Caco-2 (cell line): ENCODE measurements around the gene NOP14. TPM values are rescaled to one million over a fixed set of nuclear protein-coding genes. Genes with fewer than 3 reads are reported as not detected.

ENCODE experiments used
- BruUV-seq: library from RNA; stranded (reverse); fragments of 400-500 nt; replicated peaks from 2 replicates; lab custom pipeline; 2021; lab: Mats Ljungman, UMichigan
- CTCF ChIA-PET: fragments of 300-600 bp; sonication (Branson Sonifier 250); formaldehyde crosslinking; loops from one replicate; lab custom pipeline; 2022; ENCODE audit warnings: antibody characterized with exemption; lab: Charles Lee
- POLR2A ChIA-PET: fragments of 300-600 bp; sonication (Branson Sonifier 250); formaldehyde crosslinking; loops from one replicate; lab custom pipeline; 2022; ENCODE audit warnings: antibody characterized with exemption; lab: Charles Lee
- DNase-seq, 2 experiments: peaks; one replicate each; pipeline versions ENCODE4 v3.0.0 to v3.0.0-alpha.2; 2020 to 2022
- H3K27me3 ChIP-seq: replicated peaks from 2 replicates; pipeline ENCODE4 v1.6.0; 2011; ENCODE audit warnings: low read length; ENCODE audit not compliant: control insufficient read depth, insufficient read depth
- H3K36me3 ChIP-seq: 2 replicates; pipeline ENCODE4 v1.5.1; 2011; ENCODE audit warnings: low read length; ENCODE audit not compliant: control insufficient read depth, insufficient read depth
- H3K4me1 ChIP-seq: fragments of 250-450 bp; sonication (Bioruptor Pico); 2 replicates; pipeline ENCODE4 v1.5.1; 2020; ENCODE audit warnings: mild to moderate bottlenecking
- H3K4me3 ChIP-seq: 2 replicates; pipeline ENCODE4 v1.5.1; 2011; ENCODE audit warnings: low read depth, mild to moderate bottlenecking, control low read depth, low read length
- H3K9me3 ChIP-seq: fragments of 250-450 bp; sonication (Bioruptor Pico); 2 replicates; pipeline ENCODE4 v1.5.1; 2020; ENCODE audit warnings: mild to moderate bottlenecking, moderate library complexity
- H3K27ac Mint-ChIP-seq: one replicate; pipeline ENCODE4 v1.8.0; 2022; ENCODE audit warnings: mixed read lengths; ENCODE audit not compliant: unreplicated experiment
- H3K27me3 Mint-ChIP-seq: one replicate; pipeline ENCODE4 v1.8.0; 2022; ENCODE audit warnings: mixed read lengths; ENCODE audit not compliant: insufficient read depth, unreplicated experiment
- H3K36me3 Mint-ChIP-seq: one replicate; pipeline ENCODE4 v1.8.0; 2022; ENCODE audit warnings: mild to moderate bottlenecking, mixed read lengths; ENCODE audit not compliant: insufficient read depth, unreplicated experiment
- H3K4me1 Mint-ChIP-seq: one replicate; pipeline ENCODE4 v1.8.0; 2022; ENCODE audit warnings: low read depth, mixed read lengths; ENCODE audit not compliant: unreplicated experiment
- H3K4me3 Mint-ChIP-seq: one replicate; pipeline ENCODE4 v1.8.0; 2022; ENCODE audit warnings: mild to moderate bottlenecking, moderate library complexity, mixed read lengths; ENCODE audit not compliant: unreplicated experiment
- H3K9me3 Mint-ChIP-seq: one replicate; pipeline ENCODE4 v1.8.0; 2022; ENCODE audit warnings: mixed read lengths; ENCODE audit not compliant: unreplicated experiment
- intact Hi-C: fragments of 100-400 bp; cut with micrococcal nuclease; formaldehyde crosslinking; loops from one replicate; pipeline ENCODE4 v1.10.0; 2022; ENCODE audit not compliant: unreplicated experiment
- total RNA-seq: library from RNA; stranded (reverse); gene quantifications from 2 replicates; pipeline ENCODE4 v1.2.3, GENCODE V29; 2022
- TF ChIP-seq, protein P1 (sequence below), 2 experiments: fragments of 200-600 bp in 1 of 2; IDR thresholded peaks; 1 replicate in 1 of 2; 2 replicates in 1 of 2; pipeline versions ENCODE4 v1.5.1 to v1.8.0; 2011 to 2022; ENCODE audit warnings: antibody characterized with exemption in 1 of 2, control low read depth in 1 of 2, inconsistent platforms in 1 of 2, low read depth in 1 of 2, low read length in 1 of 2, mild to moderate bottlenecking in 1 of 2, moderate library complexity in 1 of 2; ENCODE audit not compliant: insufficient read depth in 1 of 2, severe bottlenecking in 1 of 2, unreplicated experiment in 1 of 2

The NOP14 gene
- total RNA-seq, 1 experiment from 2014 or later: 55.2 TPM

DNA sequence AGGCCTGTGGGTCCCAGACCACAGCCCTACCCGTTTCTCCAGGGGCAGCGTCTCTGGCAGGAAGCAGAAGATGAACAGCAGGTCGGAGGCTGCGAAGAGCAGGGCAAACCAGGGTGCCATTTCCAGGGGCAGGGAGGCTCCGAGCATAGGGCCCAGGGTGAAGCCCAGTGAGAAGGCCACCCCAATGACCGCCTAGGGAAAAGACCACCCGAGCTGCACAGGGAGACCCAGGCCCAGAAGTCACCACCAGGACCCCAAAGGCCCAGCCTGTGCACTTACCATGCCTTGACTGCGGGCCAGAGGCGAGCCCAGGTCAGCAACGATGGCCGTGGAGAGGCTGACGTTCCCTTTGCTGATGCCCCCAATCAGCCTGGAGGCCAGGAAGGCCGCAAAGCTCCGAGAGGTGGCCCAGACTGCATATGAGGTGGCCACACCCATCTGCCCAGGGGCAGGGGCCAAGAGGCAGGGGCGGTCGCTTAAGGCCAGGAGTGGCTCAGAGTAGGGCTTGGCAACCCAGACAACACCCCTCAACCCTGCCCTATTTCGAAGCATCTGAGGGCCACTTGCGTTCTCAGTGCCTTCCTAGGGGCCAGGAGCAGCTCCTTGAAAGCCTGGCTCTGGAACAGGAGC, 30.8 kb downstream of the NOP14 start:
- CTCF ChIA-PET: no interaction called here
- POLR2A ChIA-PET: no interaction called here
- intact Hi-C loops: no loop called here

DNA sequence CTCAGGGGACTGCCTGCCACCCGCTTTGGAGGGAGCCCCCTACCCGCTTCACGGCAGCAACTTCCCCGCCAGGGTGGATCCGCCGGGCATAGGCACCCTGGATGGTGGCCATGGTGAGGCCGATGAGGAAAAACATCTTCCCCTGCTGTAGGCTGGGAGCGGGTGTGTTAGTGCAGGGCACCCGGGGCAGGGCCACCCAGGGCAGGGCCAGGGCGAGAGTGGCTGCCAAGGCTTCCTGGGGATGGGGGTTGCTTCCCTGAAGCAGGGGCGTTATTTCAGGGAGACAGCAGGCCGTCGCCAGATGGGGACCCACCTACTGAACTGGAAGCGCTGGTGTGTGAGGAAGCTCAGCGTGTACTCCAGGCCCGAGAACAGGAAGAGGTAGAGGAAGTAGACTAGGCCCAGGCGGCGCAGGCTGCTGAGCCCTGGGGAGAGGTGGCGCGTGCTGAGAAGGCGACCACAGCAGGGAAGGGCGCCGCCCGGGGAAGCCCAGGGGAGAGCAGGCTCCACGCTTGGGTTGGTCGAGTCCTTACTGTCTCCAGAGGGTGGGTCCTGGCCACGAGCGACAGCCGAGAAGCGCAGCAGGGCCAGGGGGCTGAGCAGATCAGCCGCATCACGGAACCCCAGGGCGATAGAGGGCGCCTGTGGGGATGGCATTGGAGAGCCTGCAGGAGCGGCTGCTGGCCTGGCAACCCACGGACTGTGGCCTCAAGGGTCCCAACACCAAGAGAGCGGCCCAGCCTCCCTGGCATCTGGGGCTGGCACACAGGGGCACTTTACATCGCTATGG, 31.5 kb downstream of the NOP14 start:
- H3K4me1 ChIP-seq: peaks cover 14% of the 10 kb centered on the region
- H3K4me3 Mint-ChIP-seq: peak overlapping the region; percentile 19
- H3K27me3 ChIP-seq: no peaks in the 10 kb centered on the region
- peak overlapping the region; percentile 46 for H3K27ac Mint-ChIP-seq
- BruUV-seq: no TSS peak
- H3K9me3 Mint-ChIP-seq: no peaks in the 10 kb centered on the region
- H3K4me3 ChIP-seq: no peak overlapping the region
- no peaks in the 10 kb centered on the region for H3K9me3 ChIP-seq
- H3K27me3 Mint-ChIP-seq: no peaks in the 10 kb centered on the region
- ChIA-PET CTCF (no interaction called here), POLR2A (no interaction called here)
- peaks cover 82% of the 10 kb centered on the region for H3K36me3 Mint-ChIP-seq
- intact Hi-C loops: no loop called here
- DNase-seq: peak in 1 of 2 experiments; percentile 35
- no peaks in the 10 kb centered on the region for H3K4me1 Mint-ChIP-seq
- TF ChIP-seq, protein P1, sequence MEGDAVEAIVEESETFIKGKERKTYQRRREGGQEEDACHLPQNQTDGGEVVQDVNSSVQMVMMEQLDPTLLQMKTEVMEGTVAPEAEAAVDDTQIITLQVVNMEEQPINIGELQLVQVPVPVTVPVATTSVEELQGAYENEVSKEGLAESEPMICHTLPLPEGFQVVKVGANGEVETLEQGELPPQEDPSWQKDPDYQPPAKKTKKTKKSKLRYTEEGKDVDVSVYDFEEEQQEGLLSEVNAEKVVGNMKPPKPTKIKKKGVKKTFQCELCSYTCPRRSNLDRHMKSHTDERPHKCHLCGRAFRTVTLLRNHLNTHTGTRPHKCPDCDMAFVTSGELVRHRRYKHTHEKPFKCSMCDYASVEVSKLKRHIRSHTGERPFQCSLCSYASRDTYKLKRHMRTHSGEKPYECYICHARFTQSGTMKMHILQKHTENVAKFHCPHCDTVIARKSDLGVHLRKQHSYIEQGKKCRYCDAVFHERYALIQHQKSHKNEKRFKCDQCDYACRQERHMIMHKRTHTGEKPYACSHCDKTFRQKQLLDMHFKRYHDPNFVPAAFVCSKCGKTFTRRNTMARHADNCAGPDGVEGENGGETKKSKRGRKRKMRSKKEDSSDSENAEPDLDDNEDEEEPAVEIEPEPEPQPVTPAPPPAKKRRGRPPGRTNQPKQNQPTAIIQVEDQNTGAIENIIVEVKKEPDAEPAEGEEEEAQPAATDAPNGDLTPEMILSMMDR (IDR thresholded peaks at IDR 0.05; ENCODE audit: insufficient read depth in 1 of 2, low read depth in 1 of 2, low read length in 1 of 2, severe bottlenecking in 1 of 2, unreplicated experiment in 1 of 2): no peak
- no peaks in the 10 kb centered on the region; the same call in 1 of the 2 replicates for H3K36me3 ChIP-seq

More for the DNA sequence above, 30.8 kb downstream of the NOP14 start:
- Mint-ChIP-seq H3K27me3 (no peaks in the 10 kb centered on the region), H3K4me1 (no peaks in the 10 kb centered on the region), H3K36me3 (peaks cover 82% of the 10 kb centered on the region), H3K9me3 (no peaks in the 10 kb centered on the region), H3K27ac (peak overlapping the region; percentile 46), H3K4me3 (peak overlapping the region; percentile 74)
- no TSS peak for BruUV-seq
- H3K9me3 ChIP-seq: no peaks in the 10 kb centered on the region
- H3K4me3 ChIP-seq: no peak overlapping the region
- peaks cover 14% of the 10 kb centered on the region for H3K4me1 ChIP-seq
- no peaks in the 10 kb centered on the region for H3K36me3 ChIP-seq
- DNase-seq: no peak
- H3K27me3 ChIP-seq: no peaks in the 10 kb centered on the region
- TF ChIP-seq, protein P1 (IDR thresholded peaks at IDR 0.05; ENCODE audit: insufficient read depth in 1 of 2, low read depth in 1 of 2, low read length in 1 of 2, severe bottlenecking in 1 of 2, unreplicated experiment in 1 of 2): no peak

DNA sequence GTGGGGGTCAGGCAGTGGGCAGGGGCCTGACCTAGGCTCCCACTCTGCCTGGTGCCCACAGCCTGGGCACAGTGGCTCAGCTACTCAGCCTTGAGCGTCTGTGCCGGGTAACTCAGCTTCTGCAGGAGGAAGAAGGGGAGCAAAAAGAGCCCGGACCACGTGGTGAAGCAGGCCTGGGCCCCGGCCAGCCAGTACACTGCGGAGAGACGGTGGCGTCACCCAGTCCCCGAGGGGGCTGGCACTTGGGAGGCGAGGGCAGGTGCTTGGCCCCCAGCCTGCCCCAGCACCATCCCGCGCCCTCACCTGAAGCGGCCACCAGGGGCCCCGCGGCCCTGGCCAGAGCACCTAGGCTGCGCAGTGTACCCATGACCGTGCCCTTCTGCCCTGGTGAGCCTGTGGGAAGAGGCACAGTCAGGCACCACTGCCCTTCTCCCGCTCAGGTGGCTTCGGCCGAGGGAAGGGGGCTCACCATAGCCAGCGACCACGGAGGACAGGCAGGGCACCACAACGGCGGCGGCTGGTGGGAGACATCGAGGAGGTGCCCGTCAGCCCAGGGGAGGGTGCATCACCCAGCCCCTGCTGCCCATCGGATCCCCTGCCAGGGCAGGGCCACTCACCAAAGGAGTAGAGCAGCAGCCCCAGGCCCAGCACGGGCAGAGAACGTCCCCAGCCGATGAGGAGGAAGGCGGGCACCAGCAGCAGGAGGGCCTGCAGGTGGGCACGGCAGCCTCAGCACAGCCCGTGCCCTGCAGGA, 32.3 kb downstream of the NOP14 start:
- Mint-ChIP-seq H3K9me3 (no peaks in the 10 kb centered on the region), H3K27me3 (no peaks in the 10 kb centered on the region), H3K4me3 (no peak overlapping the region), H3K4me1 (no peaks in the 10 kb centered on the region), H3K36me3 (peaks cover 81% of the 10 kb centered on the region), H3K27ac (no peak overlapping the region)
- POLR2A ChIA-PET: interaction anchor here (0.7 kb wide), 1 partner anchor 313 kb away, joined by 3 read pairs; no protein-coding TSS in a partner anchor
- peaks cover 10% of the 10 kb centered on the region for H3K4me1 ChIP-seq
- TF ChIP-seq, protein P1 (IDR thresholded peaks at IDR 0.05; ENCODE audit: insufficient read depth in 1 of 2, low read depth in 1 of 2, low read length in 1 of 2, severe bottlenecking in 1 of 2, unreplicated experiment in 1 of 2): peak; percentile 18 to 23
- no peak overlapping the region for H3K4me3 ChIP-seq
- CTCF ChIA-PET: no interaction called here
- H3K27me3 ChIP-seq: no peaks in the 10 kb centered on the region
- H3K9me3 ChIP-seq: no peaks in the 10 kb centered on the region
- no peaks in the 10 kb centered on the region; the same call in 1 of the 2 replicates for H3K36me3 ChIP-seq
- BruUV-seq: TSS peak; percentile 24
- intact Hi-C loops: no loop called here
- DNase-seq: peak; percentile 37 to 42
